ENCODE measurements around the gene GDF15.

DNA sequence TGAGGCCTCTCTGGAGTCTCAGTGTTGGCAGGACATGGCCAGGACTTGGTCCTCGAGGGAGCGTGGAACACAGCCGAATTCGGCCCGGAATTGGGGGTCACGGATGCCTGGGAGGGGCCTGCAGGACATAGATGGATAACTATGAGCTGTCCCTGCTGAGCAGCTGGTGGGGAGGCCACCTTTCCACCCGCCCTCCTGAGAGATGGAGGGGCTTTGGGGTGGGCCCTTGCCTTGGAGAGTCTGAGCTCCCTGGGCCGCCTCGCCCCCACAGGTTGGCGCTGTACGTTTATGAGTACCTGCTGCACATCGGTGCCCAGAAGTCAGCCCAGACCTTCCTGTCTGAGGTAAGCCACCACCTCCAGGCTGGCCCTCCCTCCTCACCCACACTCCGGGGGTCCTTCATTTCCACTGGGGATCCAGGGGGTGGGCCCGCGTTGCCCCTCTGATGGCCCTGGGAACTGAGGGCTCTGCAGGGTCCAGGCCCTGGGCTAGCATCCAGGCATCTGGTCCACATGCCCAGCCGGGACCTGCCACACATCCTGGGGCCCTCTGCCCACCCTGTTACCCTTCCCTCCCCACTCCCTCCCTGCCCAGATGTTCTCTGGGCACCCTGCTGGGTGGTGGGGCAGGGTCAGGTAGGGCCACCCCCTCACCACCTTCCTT, 41.3 kb downstream of the GDF15 start:
- TF ChIP-seq, protein P1, sequence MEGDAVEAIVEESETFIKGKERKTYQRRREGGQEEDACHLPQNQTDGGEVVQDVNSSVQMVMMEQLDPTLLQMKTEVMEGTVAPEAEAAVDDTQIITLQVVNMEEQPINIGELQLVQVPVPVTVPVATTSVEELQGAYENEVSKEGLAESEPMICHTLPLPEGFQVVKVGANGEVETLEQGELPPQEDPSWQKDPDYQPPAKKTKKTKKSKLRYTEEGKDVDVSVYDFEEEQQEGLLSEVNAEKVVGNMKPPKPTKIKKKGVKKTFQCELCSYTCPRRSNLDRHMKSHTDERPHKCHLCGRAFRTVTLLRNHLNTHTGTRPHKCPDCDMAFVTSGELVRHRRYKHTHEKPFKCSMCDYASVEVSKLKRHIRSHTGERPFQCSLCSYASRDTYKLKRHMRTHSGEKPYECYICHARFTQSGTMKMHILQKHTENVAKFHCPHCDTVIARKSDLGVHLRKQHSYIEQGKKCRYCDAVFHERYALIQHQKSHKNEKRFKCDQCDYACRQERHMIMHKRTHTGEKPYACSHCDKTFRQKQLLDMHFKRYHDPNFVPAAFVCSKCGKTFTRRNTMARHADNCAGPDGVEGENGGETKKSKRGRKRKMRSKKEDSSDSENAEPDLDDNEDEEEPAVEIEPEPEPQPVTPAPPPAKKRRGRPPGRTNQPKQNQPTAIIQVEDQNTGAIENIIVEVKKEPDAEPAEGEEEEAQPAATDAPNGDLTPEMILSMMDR (IDR thresholded peaks at IDR 0.05): no peak
- no peak for TF ChIP-seq POLR2A (IDR thresholded peaks at IDR 0.05)
